ENCODE results near the gene SLC25A26.
"Not testable (repeated sequence)": the region's sequence is repeated elsewhere in the genome, so short reads cannot be mapped to it uniquely, and the experiment has no call there.

Gene SLC25A26

DNA sequence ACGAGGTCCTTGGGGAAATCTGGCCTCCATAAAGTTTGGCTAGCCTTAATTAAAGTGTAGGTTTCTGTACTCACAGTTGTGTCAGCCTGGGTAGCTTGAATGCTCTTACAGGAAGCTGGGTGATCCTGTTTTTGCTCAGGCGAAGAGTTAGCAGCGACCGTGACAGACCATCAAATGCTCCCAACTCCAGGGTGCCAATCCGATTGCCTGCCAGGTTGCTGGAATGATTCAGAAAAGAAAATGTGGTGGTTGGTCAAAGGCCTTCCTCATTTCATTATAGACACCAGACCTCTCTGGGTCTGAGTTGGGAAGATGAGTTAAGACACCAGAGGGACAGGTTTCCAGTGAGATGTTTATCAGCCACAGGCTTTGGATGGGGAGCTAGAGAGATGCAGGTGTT is 194.0 kb downstream of the SLC25A26 start:
- DNase-seq: no peak

DNA sequence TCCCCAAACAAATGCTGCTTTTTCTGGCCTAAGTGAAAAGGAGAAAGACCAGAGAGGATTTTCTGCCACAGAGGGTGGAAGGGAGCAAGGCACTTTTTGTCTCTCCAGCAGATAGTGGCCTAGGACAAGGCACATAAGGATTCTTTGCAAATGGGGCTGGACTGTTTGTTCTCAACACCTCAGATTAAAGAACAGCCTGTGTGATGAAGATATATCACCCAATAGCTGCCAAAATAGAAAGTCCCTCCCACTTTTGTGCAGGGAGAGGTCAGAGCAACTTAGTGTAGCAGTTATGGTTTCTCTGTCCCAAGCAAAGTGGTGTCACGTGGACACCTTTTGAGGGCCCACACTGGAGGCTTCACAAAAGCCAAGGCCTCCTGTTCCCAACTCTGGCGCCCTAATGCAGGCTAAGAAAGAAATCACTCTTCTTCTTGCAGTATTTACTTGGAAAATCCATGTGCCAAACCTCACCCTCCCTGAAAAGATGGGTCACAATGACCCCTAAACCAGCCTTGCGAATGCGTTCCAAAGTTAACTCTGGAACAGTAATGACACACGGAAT is 195.1 kb downstream of the SLC25A26 start:
- DNase-seq: no peak

DNA sequence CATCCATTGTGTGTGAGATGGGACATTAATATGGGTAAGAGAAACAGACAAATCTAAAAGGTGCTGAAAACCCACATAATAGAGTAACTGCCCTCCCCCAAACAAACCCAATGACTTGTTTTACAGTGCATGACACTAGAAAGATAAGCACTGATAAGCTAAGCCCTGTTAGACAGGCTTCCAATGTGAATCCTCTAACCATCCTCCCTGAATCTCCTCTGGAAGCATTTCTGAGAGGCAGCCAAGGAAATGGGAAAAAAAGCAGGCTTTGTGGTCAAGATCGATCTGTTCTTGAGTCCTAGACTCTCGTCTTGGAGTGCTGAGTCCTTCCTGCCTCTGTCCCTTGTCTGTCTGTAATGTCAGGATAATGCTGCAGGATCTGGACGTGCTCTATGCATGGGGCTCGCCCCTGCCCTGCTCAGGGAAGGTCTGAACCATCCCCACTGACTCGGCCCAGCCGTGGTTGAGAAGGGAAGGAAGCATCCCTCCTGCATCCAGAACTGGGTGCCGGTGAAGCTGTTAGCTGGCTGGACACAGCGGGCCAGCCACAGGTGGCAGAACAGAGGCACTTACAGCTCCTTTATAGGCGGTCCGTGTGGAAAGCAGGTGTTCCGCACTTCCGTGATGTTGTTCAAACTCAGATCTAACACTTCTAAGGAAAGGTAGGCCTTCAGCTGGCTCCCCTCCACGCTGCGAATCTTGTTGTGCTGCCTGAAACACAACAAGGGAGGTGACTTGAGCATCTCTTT is 195.9 kb downstream of the SLC25A26 start:
- no peak for DNase-seq

DNA sequence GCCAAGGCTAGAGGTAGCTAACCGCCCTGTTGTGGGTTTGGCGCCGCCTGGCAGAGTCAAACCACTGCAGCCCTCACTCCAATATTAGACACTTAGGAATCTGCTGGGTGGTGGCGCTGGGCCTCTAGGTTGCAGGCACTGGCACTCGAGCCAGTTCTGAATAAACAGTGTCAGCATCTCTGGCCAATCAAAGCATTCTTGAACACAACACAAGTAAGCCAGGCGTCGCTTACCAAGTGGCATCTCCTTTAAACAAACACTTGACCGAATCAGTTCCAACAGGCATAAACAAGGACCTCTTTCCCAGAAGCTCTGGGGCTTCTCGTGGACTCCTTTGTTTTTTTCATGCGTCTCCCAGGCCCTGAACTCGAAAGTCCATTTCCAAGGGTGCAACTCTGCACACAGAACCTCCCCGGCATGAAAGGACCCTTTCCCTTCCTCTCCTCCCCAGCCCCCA is 197.7 kb downstream of the SLC25A26 start:
- DNase-seq: no peak

DNA sequence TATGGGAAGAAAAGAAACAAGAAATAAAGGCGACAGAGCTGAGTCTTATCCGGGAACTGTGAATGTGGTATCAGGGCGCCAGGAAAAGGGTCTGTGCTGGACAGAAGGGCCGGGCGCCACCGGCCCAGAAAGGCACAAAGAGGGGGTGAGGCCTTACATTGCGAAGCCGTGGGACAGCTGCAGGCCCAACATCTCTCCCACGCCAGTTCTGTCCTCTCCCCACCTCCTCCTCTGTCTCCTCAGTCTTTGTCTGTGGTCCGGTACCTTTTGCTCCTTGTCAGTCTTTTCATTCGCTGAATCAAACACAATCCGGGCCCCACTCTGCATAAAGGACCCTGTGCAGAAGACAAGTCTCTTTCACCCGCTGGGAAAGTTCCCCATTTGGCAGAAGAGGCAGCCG is 198.2 kb downstream of the SLC25A26 start:
- no peak for DNase-seq

DNA sequence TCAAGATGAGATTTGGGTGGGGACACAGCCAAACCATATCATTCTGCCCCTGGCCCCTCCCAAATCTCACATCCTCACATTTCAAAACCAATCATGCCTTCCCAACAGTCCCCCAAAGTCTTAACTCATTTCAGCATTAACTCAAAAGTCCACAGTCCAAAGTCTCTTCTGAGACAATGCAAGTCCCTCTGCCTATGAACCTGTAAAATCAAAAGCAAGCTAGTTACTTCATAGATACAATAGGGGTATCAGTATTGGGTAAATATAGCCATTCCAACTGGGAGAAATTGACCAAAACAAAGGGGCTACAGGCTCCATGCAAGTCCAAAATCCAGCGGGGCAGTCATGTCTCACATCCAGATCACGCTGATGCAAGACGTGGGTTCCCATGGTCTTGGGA is 200.3 kb downstream of the SLC25A26 start:
- DNase-seq: not testable (repeated sequence)

DNA sequence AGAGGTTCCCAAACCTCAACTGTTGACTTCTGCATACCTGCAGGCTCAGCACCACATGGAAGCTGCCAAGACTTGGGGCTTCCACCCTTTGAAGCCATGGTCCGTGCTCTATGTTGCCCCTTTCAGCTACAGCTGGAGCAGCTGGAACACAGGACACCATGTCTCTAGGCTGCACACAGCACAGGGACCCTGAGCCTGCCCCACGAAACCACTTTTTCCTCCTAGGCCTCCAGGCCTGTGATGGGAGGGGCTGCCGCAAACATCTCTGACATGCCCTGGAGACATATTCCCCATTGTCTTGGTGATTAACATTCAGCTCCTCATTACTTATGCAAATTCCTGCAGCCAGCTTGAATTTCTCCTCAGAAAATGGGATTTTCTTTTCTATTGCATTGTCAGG is 201.1 kb downstream of the SLC25A26 start:
- not testable (repeated sequence) for DNase-seq

DNA sequence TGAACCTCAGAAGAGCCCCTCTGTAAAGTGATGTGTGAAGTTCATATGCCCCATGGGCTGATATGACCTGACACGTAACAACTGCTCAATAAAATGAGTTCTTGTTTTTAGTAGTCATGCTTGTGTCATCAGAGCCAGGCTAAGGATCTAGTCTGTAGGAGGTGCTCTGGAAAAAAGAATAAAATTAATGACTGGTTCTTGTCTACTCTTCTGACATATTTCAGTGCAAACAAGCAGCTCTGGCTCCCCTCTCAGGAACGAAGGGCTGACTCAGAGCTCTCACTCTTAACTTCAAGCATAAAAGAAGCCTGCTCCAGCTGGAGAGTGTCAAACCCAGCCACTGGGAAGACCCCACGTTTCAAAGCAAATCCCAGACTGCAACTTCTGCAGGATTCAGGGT is 203.0 kb downstream of the SLC25A26 start:
- no peak for DNase-seq

DNA sequence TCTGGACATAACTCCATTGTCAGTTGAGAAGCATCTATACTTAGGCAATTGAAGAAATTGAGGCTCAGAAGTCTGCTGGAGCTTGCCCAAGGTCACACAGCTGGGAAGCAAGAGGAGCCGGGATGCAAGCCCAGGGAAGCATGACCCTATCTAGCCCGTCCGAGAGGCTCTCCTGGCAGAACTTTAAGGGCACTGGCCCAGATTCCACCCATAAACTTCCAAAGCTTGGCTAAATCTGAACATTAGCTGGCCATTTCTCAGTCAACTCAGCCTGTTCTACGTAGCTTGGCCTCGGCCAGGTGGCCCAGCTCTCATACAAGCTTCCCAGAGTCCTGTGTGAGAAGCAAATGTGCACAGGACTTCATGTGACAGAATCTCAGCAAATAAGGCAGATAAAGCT is 204.2 kb downstream of the SLC25A26 start:
- no peak for DNase-seq

DNA sequence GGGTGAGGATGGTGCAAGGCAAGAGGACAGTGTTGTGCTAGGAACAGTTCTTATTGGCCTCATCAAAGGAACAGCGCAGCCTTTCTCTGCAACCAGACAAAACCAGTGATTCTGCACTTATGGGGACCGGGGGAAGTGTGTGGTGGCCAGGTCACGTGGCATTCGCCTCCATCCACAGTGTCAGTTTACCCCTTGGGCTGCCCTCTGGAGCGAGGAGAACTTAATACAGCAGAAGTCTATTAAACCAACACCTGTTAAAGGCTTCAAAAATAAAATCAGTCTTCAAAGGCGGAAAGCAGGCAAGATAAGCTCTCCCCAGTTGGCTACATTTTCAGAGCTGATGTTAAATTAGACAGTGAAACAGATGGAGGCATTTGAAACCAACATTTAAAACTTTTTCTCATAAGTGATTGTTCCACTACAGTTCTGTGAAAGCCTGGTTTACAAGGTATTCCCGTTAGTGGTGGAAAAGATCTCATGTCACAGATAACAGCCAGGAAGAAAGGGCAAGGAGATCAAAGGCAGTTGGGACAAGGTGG is 204.8 kb downstream of the SLC25A26 start:
- DNase-seq: no peak

DNA sequence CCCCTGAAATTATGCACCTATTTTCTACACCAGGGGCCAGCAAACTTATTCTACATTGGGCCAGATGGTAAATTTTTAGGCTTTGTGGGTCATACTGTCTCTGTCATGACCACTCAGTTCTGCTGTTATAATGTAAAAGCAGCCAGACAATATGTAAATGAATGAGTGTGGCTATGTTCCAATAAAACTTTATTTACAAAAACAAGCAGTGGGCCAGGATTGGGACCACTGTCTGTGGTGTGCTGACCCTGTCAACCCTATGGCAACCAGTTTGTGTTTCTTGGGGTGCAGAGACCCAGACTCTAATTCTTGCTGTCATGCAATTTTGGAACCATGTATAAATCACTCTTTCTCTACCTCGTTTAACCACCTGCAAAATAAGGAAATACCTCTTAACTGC is 205.3 kb downstream of the SLC25A26 start:
- no peak for DNase-seq

DNA sequence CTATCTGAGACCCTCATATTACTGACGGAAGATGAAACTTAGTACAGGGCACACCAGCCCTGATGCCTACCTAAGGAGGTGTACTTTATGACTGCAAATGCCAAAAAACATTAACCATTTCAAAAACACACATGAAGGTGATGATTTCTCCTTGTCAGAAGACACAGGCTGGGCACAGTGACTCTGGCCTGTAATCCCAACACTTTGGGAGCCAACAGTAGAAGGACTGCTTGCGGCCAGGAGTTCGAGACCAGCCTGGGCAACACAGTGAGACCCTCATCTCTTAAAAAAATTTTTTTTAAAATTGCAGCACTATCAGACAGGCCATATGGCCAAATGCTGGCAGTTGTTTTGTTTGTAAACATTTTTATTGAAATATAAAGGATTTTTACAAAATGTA is 206.6 kb downstream of the SLC25A26 start:
- DNase-seq: no peak

DNA sequence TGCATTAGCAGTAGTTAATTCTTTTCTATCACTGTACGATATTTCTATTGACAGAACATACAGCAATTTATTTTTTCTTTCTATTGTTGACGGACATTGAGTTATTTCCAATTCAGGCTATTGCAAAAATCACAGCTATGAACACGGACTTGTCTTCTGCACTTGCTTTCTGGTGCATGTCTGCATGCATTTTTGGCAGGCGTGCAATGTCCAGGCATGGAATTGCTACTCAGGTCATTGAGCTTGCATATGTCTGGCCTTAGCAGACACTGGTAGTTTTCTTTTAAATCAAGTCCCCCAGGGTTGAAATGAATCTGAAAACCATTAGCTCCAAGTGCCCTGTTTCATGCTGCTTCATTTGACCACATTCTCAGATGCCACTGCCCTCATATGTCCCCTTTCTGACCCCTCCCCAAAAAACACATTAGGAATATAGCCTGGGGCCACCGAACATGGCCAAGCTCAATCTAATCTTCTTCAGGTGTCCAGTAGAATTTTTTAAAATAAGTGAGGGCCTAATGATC is 207.2 kb downstream of the SLC25A26 start:
- DNase-seq: no peak

Measured in NCI-H2107 (cell line).